Upper lobe of left lung (tissue), 6 donors: Measurements from ENCODE around the gene RMND5A. TPM values are rescaled to one million over a fixed set of nuclear protein-coding genes. Genes with fewer than 3 reads are reported as not detected.
A peak's percentile ranks its signal among the peaks of the same experiment; 100 is the strongest.
"Not testable (repeated sequence)": the region's sequence is repeated elsewhere in the genome, so short reads cannot be mapped to it uniquely, and the experiment has no call there.

Source experiments
- ATAC-seq, 2 donors: fragments of 200-7000 bp; cut with Tn5 transposase; one replicate each; pipeline ENCODE4 v1.9.1; 2022; ENCODE audit warnings: mild to moderate bottlenecking in 2 of 2, moderate library complexity in 2 of 2; ENCODE audit not compliant: low FRiP score in 2 of 2
- DNase-seq, 2 donors: peaks; one replicate each; pipeline ENCODE4 v3.0.0-alpha.2; 2019 to 2020
- H3K27ac ChIP-seq, 4 donors: fragments of 200-600 bp; sonication (generic); one replicate each; pipeline ENCODE4 v1.5.1; 2016 to 2019
- H3K27me3 ChIP-seq, 4 donors: fragments of 200-600 bp; sonication (generic); one replicate each; pipeline ENCODE4 v1.5.1; 2017 to 2019
- H3K36me3 ChIP-seq, 4 donors: fragments of 200-600 bp; sonication (generic); one replicate each; pipeline ENCODE4 v1.5.1; 2016 to 2019
- H3K4me1 ChIP-seq, 4 donors: fragments of 200-600 bp; sonication (generic); one replicate each; pipeline ENCODE4 v1.5.1; 2018 to 2019
- H3K4me3 ChIP-seq, 4 donors: fragments of 200-600 bp; sonication (generic); one replicate each; pipeline ENCODE4 v1.5.1; 2017 to 2019; ENCODE audit warnings: mild to moderate bottlenecking in 2 of 4, moderate library complexity in 1 of 4
- H3K9me3 ChIP-seq, 4 donors: fragments of 200-600 bp; sonication (generic); one replicate each; pipeline ENCODE4 v1.5.1; 2018 to 2019
- CTCF ChIP-seq, 6 experiments: fragments of 450-650 bp in 4 of 6; fragments of 200-600 bp in 2 of 6; sonication (generic) in 2 of 6; IDR thresholded peaks; one replicate each; pipeline ENCODE4 v1.5.1; 2016 to 2019; ENCODE audit warnings: antibody characterized with exemption in 6 of 6
- EP300 ChIP-seq, 4 donors: sonication (generic); formaldehyde crosslinking; IDR thresholded peaks; one replicate each; pipeline ENCODE4 v1.5.1; 2017; ENCODE audit warnings: antibody characterized with exemption in 4 of 4, control low read depth in 2 of 4
- POLR2A ChIP-seq, 4 donors: fragments of 450-650 bp; IDR thresholded peaks; one replicate each; pipeline ENCODE4 v1.5.1; 2016 to 2017; ENCODE audit warnings: antibody characterized with exemption in 4 of 4, mild to moderate bottlenecking in 2 of 4
- POLR2AphosphoS5 ChIP-seq, 2 donors: sonication (generic); formaldehyde crosslinking; IDR thresholded peaks; one replicate each; pipeline ENCODE4 v1.5.1; 2017; ENCODE audit warnings: antibody characterized with exemption in 2 of 2
- WGBS, 2 donors: methylation state at CpG; one replicate each; pipeline ENCODE4 v1.1.5; 2017 to 2018; 5-methylcytosine and 5-hydroxymethylcytosine counted together
- total RNA-seq, 6 donors: library from RNA; depleted of rRNA in 4 of 6; stranded (reverse); fragments of >200 nt in 4 of 6; gene quantifications; one replicate each; pipeline versions ENCODE4 v1.1.0 to v1.2.1, GENCODE V29; 2016 to 2021
- donor health status: DM: no; HTN: no; CAD: no; lungs with moderate emphysema.
- donor health status: DM: no; HTN: yes; CAD: no; lungs with severe emphysema.

RMND5A gene
- total RNA-seq, 6 donors from 2014 or later = 19.9 to 55.3 (median 26.5) TPM

GRCh38 chr2:86741889-86742498 lies 21.9 kb downstream of the RMND5A start:
- ATAC-seq, H3K9me3 ChIP-seq, H3K4me1 ChIP-seq, H3K27me3 ChIP-seq, DNase-seq, H3K27ac ChIP-seq, H3K36me3 ChIP-seq, H3K4me3 ChIP-seq: not testable (repeated sequence)
- WGBS, 2 donors = no CpG with 5 or more reads among the region's 4 CpGs

- 74 to 88% methylated on average over 2 of the region's 2 CpGs for WGBS, 2 donors
- no peaks in the 10 kb centered on the region for H3K27me3 ChIP-seq
- H3K36me3 ChIP-seq = peaks cover 0 to 6% (median 0%) of the 10 kb centered on the region in 4 donors
- H3K4me3 ChIP-seq = no peak overlapping the region
- no peak for TF ChIP-seq POLR2A (IDR thresholded peaks at IDR 0.05)
- TF ChIP-seq EP300 (IDR thresholded peaks at IDR 0.05) = no peak
- TF ChIP-seq POLR2AphosphoS5 (IDR thresholded peaks at IDR 0.05) = no peak
- TF ChIP-seq CTCF (IDR thresholded peaks at IDR 0.05) = no peak
- DNase-seq (no peak), ATAC-seq (no peak)
- peaks cover 7 to 12% (median 8%) of the 10 kb centered on the region in 4 donors for H3K4me1 ChIP-seq
- H3K9me3 ChIP-seq = no peaks in the 10 kb centered on the region
- H3K27ac ChIP-seq = no peak overlapping the region
Measured at GRCh38 chr2:86744152-86744551, 24.1 kb downstream of the RMND5A start.

- H3K36me3 ChIP-seq = peaks cover 0 to 9% (median 0%) of the 10 kb centered on the region in 4 donors
- ATAC-seq (no peak), DNase-seq (no peak)
- no peak overlapping the region for H3K4me3 ChIP-seq
- peak overlapping the region in 2 of 4 donors; percentile 7 to 83 for H3K27ac ChIP-seq
- no peaks in the 10 kb centered on the region for H3K27me3 ChIP-seq
- peaks cover 4 to 11% (median 5%) of the 10 kb centered on the region in 4 donors for H3K9me3 ChIP-seq
- no peak for TF ChIP-seq EP300 (IDR thresholded peaks at IDR 0.05)
- TF ChIP-seq CTCF (IDR thresholded peaks at IDR 0.05) = no peak
- no peak for TF ChIP-seq POLR2AphosphoS5 (IDR thresholded peaks at IDR 0.05)
- TF ChIP-seq POLR2A (IDR thresholded peaks at IDR 0.05) = no peak
- H3K4me1 ChIP-seq = peaks cover 7 to 12% (median 8%) of the 10 kb centered on the region in 4 donors
Measured at GRCh38 chr2:86746939-86747338, 26.8 kb downstream of the RMND5A start.

- H3K36me3 ChIP-seq = peaks cover 0 to 19% (median 0%) of the 10 kb centered on the region in 4 donors
- DNase-seq (peak in 1 of 2 donors; percentile 41), ATAC-seq (no peak)
- H3K4me3 ChIP-seq = no peak overlapping the region
- H3K27me3 ChIP-seq = no peaks in the 10 kb centered on the region
- WGBS, 2 donors = 72 to 76% methylated on average over 9 of the region's 9 CpGs
- H3K4me1 ChIP-seq = peaks cover 7 to 12% (median 8%) of the 10 kb centered on the region in 4 donors
- peak overlapping the region in 3 of 4 donors; percentile 7 to 83 (median 57) for H3K27ac ChIP-seq
- TF ChIP-seq POLR2AphosphoS5 (IDR thresholded peaks at IDR 0.05) (no peak), CTCF (IDR thresholded peaks at IDR 0.05) (no peak), EP300 (IDR thresholded peaks at IDR 0.05) (no peak), POLR2A (IDR thresholded peaks at IDR 0.05) (no peak)
- peaks cover 4 to 11% (median 5%) of the 10 kb centered on the region in 4 donors for H3K9me3 ChIP-seq
Measured at GRCh38 chr2:86747711-86748639, 27.9 kb downstream of the RMND5A start.

GRCh38 chr2:86750240-86750839 lies 30.2 kb downstream of the RMND5A start:
- ATAC-seq = no peak
- no peaks in the 10 kb centered on the region for H3K27me3 ChIP-seq
- H3K4me1 ChIP-seq = peaks cover 7 to 12% (median 8%) of the 10 kb centered on the region in 4 donors
- H3K27ac ChIP-seq = no peak overlapping the region
- H3K36me3 ChIP-seq = peaks cover 0 to 33% (median 0%) of the 10 kb centered on the region in 4 donors
- peaks cover 4 to 11% (median 5%) of the 10 kb centered on the region in 4 donors for H3K9me3 ChIP-seq
- 79 to 93% methylated on average over 3 of the region's 3 CpGs for WGBS, 2 donors
- H3K4me3 ChIP-seq = no peak overlapping the region
- TF ChIP-seq POLR2A (IDR thresholded peaks at IDR 0.05) (no peak), CTCF (IDR thresholded peaks at IDR 0.05) (no peak), POLR2AphosphoS5 (IDR thresholded peaks at IDR 0.05) (no peak), EP300 (IDR thresholded peaks at IDR 0.05) (no peak)
- no peak for DNase-seq
